SIG-M5 (cell line): ENCODE results near the gene LCN12.

Experiments used
- DNase-seq: peaks from one replicate; lab custom pipeline; 2025; lab: John Stamatoyannopoulos, UW

LCN12 gene

GRCh38 chr9:136945333-136946227, 6.5 kb upstream of the LCN12 start:
- no peak for DNase-seq

GRCh38 chr9:136946228-136947027, 5.6 kb upstream of the LCN12 start:
- DNase-seq = no peak

- DNase-seq = no peak
Measured at GRCh38 chr9:136947028-136947891, 4.8 kb upstream of the LCN12 start.

GRCh38 chr9:136947955-136948510, 4.0 kb upstream of the LCN12 start:
- DNase-seq = no peak

- DNase-seq = no peak
Measured at GRCh38 chr9:136949239-136949816, 2.7 kb upstream of the LCN12 start.

- no peak for DNase-seq
Measured at GRCh38 chr9:136949817-136950655, 2.0 kb upstream of the LCN12 start.

GRCh38 chr9:136950656-136951276, 1.3 kb upstream of the LCN12 start:
- DNase-seq = no peak

GRCh38 chr9:136952321-136952850, 313 bp downstream of the LCN12 start:
- DNase-seq = no peak

- DNase-seq = no peak
Measured at GRCh38 chr9:136952876-136953770, 1.1 kb downstream of the LCN12 start.

GRCh38 chr9:136953771-136954269, 1.7 kb downstream of the LCN12 start:
- no peak for DNase-seq

- no peak for DNase-seq
Measured at GRCh38 chr9:136954270-136955083, 2.4 kb downstream of the LCN12 start.

GRCh38 chr9:136955202-136955942, 3.3 kb downstream of the LCN12 start:
- no peak for DNase-seq

GRCh38 chr9:136955943-136956335, 3.9 kb downstream of the LCN12 start:
- DNase-seq = no peak

GRCh38 chr9:136956604-136957003, 4.5 kb downstream of the LCN12 start:
- DNase-seq = no peak

GRCh38 chr9:136957461-136957860, 5.4 kb downstream of the LCN12 start:
- no peak for DNase-seq

- DNase-seq = no peak
Measured at GRCh38 chr9:136957901-136958300, 5.8 kb downstream of the LCN12 start.

GRCh38 chr9:136958473-136958872, 6.4 kb downstream of the LCN12 start:
- DNase-seq = no peak
